Measurements from ENCODE around the gene RNGTT.

The RNGTT gene

GRCh38 chr6:88855541-88856147 is 107.8 kb downstream of the RNGTT start:
- Histone ChIP-seq H3K9me3 (ENCODE audit: low read depth, low read length) (no peaks in the 10 kb centered on the region), H3K9ac (ENCODE audit: insufficient read length) (no peak overlapping the region), H3K36me3 (ENCODE audit: insufficient read depth, low read length) (no peaks in the 10 kb centered on the region; the same call in 1 of the 2 replicates), H3K4me3 (no peak overlapping the region), H3K27ac (no peak overlapping the region)
- no peak for DNase-seq (ENCODE audit: low read depth, low spot score)
- TF ChIP-seq POLR2AphosphoS5 (IDR thresholded peaks at IDR 0.05; ENCODE audit: borderline replicate concordance, low read depth, low read length) (no peak), FOXP2 (optimal IDR thresholded peaks at IDR 0.05; ENCODE audit: control extremely low read depth, extremely low read length, insufficient read depth) (no peak), EZH2 (IDR thresholded peaks at IDR 0.05) (no peak)

- Histone ChIP-seq H3K9ac (ENCODE audit: insufficient read length) (no peak overlapping the region), H3K4me3 (no peak overlapping the region), H3K9me3 (ENCODE audit: low read depth, low read length) (no peaks in the 10 kb centered on the region), H3K27ac (no peak overlapping the region), H3K36me3 (ENCODE audit: insufficient read depth, low read length) (no peaks in the 10 kb centered on the region; the same call in 1 of the 2 replicates)
- TF ChIP-seq FOXP2 (optimal IDR thresholded peaks at IDR 0.05; ENCODE audit: control extremely low read depth, extremely low read length, insufficient read depth) (no peak), POLR2AphosphoS5 (IDR thresholded peaks at IDR 0.05; ENCODE audit: borderline replicate concordance, low read depth, low read length) (no peak), EZH2 (IDR thresholded peaks at IDR 0.05) (no peak)
- no peak for DNase-seq (ENCODE audit: low read depth, low spot score)
Observed at GRCh38 chr6:88852775-88853174, 110.6 kb downstream of the RNGTT start.

GRCh38 chr6:88852000-88852399 is 111.4 kb downstream of the RNGTT start:
- Histone ChIP-seq H3K9me3 (ENCODE audit: low read depth, low read length) (no peaks in the 10 kb centered on the region), H3K9ac (ENCODE audit: insufficient read length) (no peak overlapping the region), H3K4me3 (no peak overlapping the region), H3K27ac (no peak overlapping the region), H3K36me3 (ENCODE audit: insufficient read depth, low read length) (no peaks in the 10 kb centered on the region; the same call in 1 of the 2 replicates)
- DNase-seq (ENCODE audit: low read depth, low spot score): no peak
- no peak for TF ChIP-seq POLR2AphosphoS5 (IDR thresholded peaks at IDR 0.05; ENCODE audit: borderline replicate concordance, low read depth, low read length)
- no peak for TF ChIP-seq EZH2 (IDR thresholded peaks at IDR 0.05)
- TF ChIP-seq FOXP2 (optimal IDR thresholded peaks at IDR 0.05; ENCODE audit: control extremely low read depth, extremely low read length, insufficient read depth): no peak

GRCh38 chr6:88848870-88849269 is 114.5 kb downstream of the RNGTT start:
- no peaks in the 10 kb centered on the region for H3K9me3 ChIP-seq (ENCODE audit: low read depth, low read length)
- no peak overlapping the region for H3K9ac ChIP-seq (ENCODE audit: insufficient read length)
- no peak for TF ChIP-seq EZH2 (IDR thresholded peaks at IDR 0.05)
- H3K27ac ChIP-seq: no peak overlapping the region
- H3K36me3 ChIP-seq (ENCODE audit: insufficient read depth, low read length): no peaks in the 10 kb centered on the region; the same call in 1 of the 2 replicates
- H3K4me3 ChIP-seq: no peak overlapping the region
- no peak for DNase-seq (ENCODE audit: low read depth, low spot score)

GRCh38 chr6:88843040-88843439 is 120.4 kb downstream of the RNGTT start:
- no peak for TF ChIP-seq FOXP2 (optimal IDR thresholded peaks at IDR 0.05; ENCODE audit: control extremely low read depth, extremely low read length, insufficient read depth)
- Histone ChIP-seq H3K27ac (no peak overlapping the region), H3K9me3 (ENCODE audit: low read depth, low read length) (no peaks in the 10 kb centered on the region), H3K9ac (ENCODE audit: insufficient read length) (no peak overlapping the region), H3K36me3 (ENCODE audit: insufficient read depth, low read length) (no peaks in the 10 kb centered on the region; the same call in 1 of the 2 replicates), H3K4me3 (no peak overlapping the region)
- no peak for DNase-seq (ENCODE audit: low read depth, low spot score)

- no peaks in the 10 kb centered on the region; the same call in 1 of the 2 replicates for H3K36me3 ChIP-seq (ENCODE audit: insufficient read depth, low read length)
- TF ChIP-seq EZH2 (IDR thresholded peaks at IDR 0.05) (no peak), FOXP2 (optimal IDR thresholded peaks at IDR 0.05; ENCODE audit: control extremely low read depth, extremely low read length, insufficient read depth) (no peak), POLR2AphosphoS5 (IDR thresholded peaks at IDR 0.05; ENCODE audit: borderline replicate concordance, low read depth, low read length) (no peak)
- no peak for DNase-seq (ENCODE audit: low read depth, low spot score)
- H3K9me3 ChIP-seq (ENCODE audit: low read depth, low read length): no peaks in the 10 kb centered on the region
- no peak overlapping the region for H3K4me3 ChIP-seq
- H3K27ac ChIP-seq: no peak overlapping the region
- no peak overlapping the region for H3K9ac ChIP-seq (ENCODE audit: insufficient read length)
Observed at GRCh38 chr6:88842320-88842719, 121.1 kb downstream of the RNGTT start.

GRCh38 chr6:88840796-88841539 is 122.5 kb downstream of the RNGTT start:
- no peak overlapping the region for H3K4me3 ChIP-seq
- no peak for DNase-seq (ENCODE audit: low read depth, low spot score)
- no peak overlapping the region for H3K27ac ChIP-seq
- peaks cover 3% of the 10 kb centered on the region; the same call in 1 of the 2 replicates for H3K36me3 ChIP-seq (ENCODE audit: insufficient read depth, low read length)
- TF ChIP-seq FOXP2 (optimal IDR thresholded peaks at IDR 0.05; ENCODE audit: control extremely low read depth, extremely low read length, insufficient read depth) (no peak), EZH2 (IDR thresholded peaks at IDR 0.05) (no peak), POLR2AphosphoS5 (IDR thresholded peaks at IDR 0.05; ENCODE audit: borderline replicate concordance, low read depth, low read length) (no peak)
- no peak overlapping the region for H3K9ac ChIP-seq (ENCODE audit: insufficient read length)
- peaks cover 6% of the 10 kb centered on the region for H3K9me3 ChIP-seq (ENCODE audit: low read depth, low read length)

- Histone ChIP-seq H3K4me3 (no peak overlapping the region), H3K36me3 (ENCODE audit: insufficient read depth, low read length) (peaks cover 3% of the 10 kb centered on the region; the same call in 1 of the 2 replicates), H3K9ac (ENCODE audit: insufficient read length) (no peak overlapping the region), H3K27ac (no peak overlapping the region), H3K9me3 (ENCODE audit: low read depth, low read length) (peaks cover 6% of the 10 kb centered on the region)
- no peak for DNase-seq (ENCODE audit: low read depth, low spot score)
- TF ChIP-seq EZH2 (IDR thresholded peaks at IDR 0.05) (no peak), POLR2AphosphoS5 (IDR thresholded peaks at IDR 0.05; ENCODE audit: borderline replicate concordance, low read depth, low read length) (no peak), FOXP2 (optimal IDR thresholded peaks at IDR 0.05; ENCODE audit: control extremely low read depth, extremely low read length, insufficient read depth) (no peak)
Observed at GRCh38 chr6:88840289-88840688, 123.1 kb downstream of the RNGTT start.
